ENCODE measurements around the gene RAP1GAP2.

RAP1GAP2 gene

GRCh38 chr17:3034578-3034920 is 238.3 kb downstream of the RAP1GAP2 start:
- no peak overlapping the region for H3K27ac ChIP-seq (ENCODE audit: low read length)
- TF ChIP-seq CTCF (IDR thresholded peaks at IDR 0.05; ENCODE audit: low read length) (no peak), EZH2 (optimal IDR thresholded peaks at IDR 0.05; ENCODE audit: low read depth, low read length) (no peak)
- no peak overlapping the region for H3K4me3 ChIP-seq (ENCODE audit: low read length)

GRCh38 chr17:3035256-3035967 is 239.2 kb downstream of the RAP1GAP2 start:
- H2AFZ ChIP-seq (ENCODE audit: low read length): no peak overlapping the region
- no peak for DNase-seq
- no peak for TF ChIP-seq EZH2phosphoT487 (IDR thresholded peaks at IDR 0.05; ENCODE audit: low read length)
- no peak for TF ChIP-seq EZH2 (optimal IDR thresholded peaks at IDR 0.05; ENCODE audit: low read depth, low read length)
- TF ChIP-seq CTCF (IDR thresholded peaks at IDR 0.05; ENCODE audit: low read length): no peak
- H3K4me1 ChIP-seq (ENCODE audit: low read length): no peaks in the 10 kb centered on the region
- H3K79me2 ChIP-seq (ENCODE audit: low read length): no peaks in the 10 kb centered on the region
- H3K4me2 ChIP-seq (ENCODE audit: low read depth, low read length): no peak overlapping the region
- no peaks in the 10 kb centered on the region for H3K9me2 ChIP-seq (replicated peaks; ENCODE audit: insufficient read depth, low read length)
- H3K4me3 ChIP-seq (ENCODE audit: low read length): no peak overlapping the region
- no peaks in the 10 kb centered on the region for H3F3A ChIP-seq (ENCODE audit: insufficient read depth, low read length)
- no peaks in the 10 kb centered on the region for H3K9me3 ChIP-seq (replicated peaks; ENCODE audit: insufficient read depth, low read length)
- H3K27me3 ChIP-seq (replicated peaks; ENCODE audit: insufficient read depth, low read length): peaks cover 11% of the 10 kb centered on the region
- no peak overlapping the region for H3K9ac ChIP-seq (ENCODE audit: low read length)
- H3K27ac ChIP-seq (ENCODE audit: low read length): no peak overlapping the region
- no peaks in the 10 kb centered on the region for H4K20me1 ChIP-seq (ENCODE audit: insufficient read depth, low read length)
- no peaks in the 10 kb centered on the region for H3K36me3 ChIP-seq (replicated peaks; ENCODE audit: insufficient read depth, low read length)

More at GRCh38 chr17:3034578-3034920, 238.3 kb downstream of the RAP1GAP2 start:
- Histone ChIP-seq H2AFZ (ENCODE audit: low read length) (no peak overlapping the region), H4K20me1 (ENCODE audit: insufficient read depth, low read length) (no peaks in the 10 kb centered on the region), H3K79me2 (ENCODE audit: low read length) (no peaks in the 10 kb centered on the region), H3K36me3 (replicated peaks; ENCODE audit: insufficient read depth, low read length) (no peaks in the 10 kb centered on the region), H3K9me3 (replicated peaks; ENCODE audit: insufficient read depth, low read length) (no peaks in the 10 kb centered on the region), H3K27me3 (replicated peaks; ENCODE audit: insufficient read depth, low read length) (peaks cover 5% of the 10 kb centered on the region), H3F3A (ENCODE audit: insufficient read depth, low read length) (no peaks in the 10 kb centered on the region), H3K4me1 (ENCODE audit: low read length) (no peaks in the 10 kb centered on the region), H3K9ac (ENCODE audit: low read length) (no peak overlapping the region), H3K4me2 (ENCODE audit: low read depth, low read length) (no peak overlapping the region), H3K9me2 (replicated peaks; ENCODE audit: insufficient read depth, low read length) (no peaks in the 10 kb centered on the region)
- DNase-seq: no peak

GRCh38 chr17:3035968-3036280 is 239.7 kb downstream of the RAP1GAP2 start:
- Histone ChIP-seq H3K27me3 (replicated peaks; ENCODE audit: insufficient read depth, low read length) (peaks cover 12% of the 10 kb centered on the region), H3K27ac (ENCODE audit: low read length) (no peak overlapping the region), H4K20me1 (ENCODE audit: insufficient read depth, low read length) (no peaks in the 10 kb centered on the region), H2AFZ (ENCODE audit: low read length) (no peak overlapping the region), H3K4me1 (ENCODE audit: low read length) (no peaks in the 10 kb centered on the region), H3K9me2 (replicated peaks; ENCODE audit: insufficient read depth, low read length) (no peaks in the 10 kb centered on the region), H3K36me3 (replicated peaks; ENCODE audit: insufficient read depth, low read length) (no peaks in the 10 kb centered on the region), H3F3A (ENCODE audit: insufficient read depth, low read length) (no peaks in the 10 kb centered on the region), H3K9ac (ENCODE audit: low read length) (no peak overlapping the region), H3K79me2 (ENCODE audit: low read length) (no peaks in the 10 kb centered on the region), H3K4me3 (ENCODE audit: low read length) (no peak overlapping the region), H3K9me3 (replicated peaks; ENCODE audit: insufficient read depth, low read length) (no peaks in the 10 kb centered on the region), H3K4me2 (ENCODE audit: low read depth, low read length) (no peak overlapping the region)
- TF ChIP-seq CTCF (IDR thresholded peaks at IDR 0.05; ENCODE audit: low read length): no peak
- TF ChIP-seq EZH2phosphoT487 (IDR thresholded peaks at IDR 0.05; ENCODE audit: low read length): no peak
- TF ChIP-seq EZH2 (optimal IDR thresholded peaks at IDR 0.05; ENCODE audit: low read depth, low read length): no peak
- DNase-seq: no peak

All from MM.1S (cell line).